HG02588 (cell line): ENCODE measurements around the gene CYBC1.
"Not testable (repeated sequence)": the region's sequence is repeated elsewhere in the genome, so short reads cannot be mapped to it uniquely, and the experiment has no call there.

Experiments
- ATAC-seq: cut with Tn5 transposase; IDR thresholded peaks from one replicate; pipeline ENCODE4 v1.9.1; 2021; ENCODE audit warnings: mild to moderate bottlenecking, moderate library complexity; ENCODE audit not compliant: unreplicated experiment

Gene CYBC1

GRCh38 chr17:82435601-82436583 lies 14.7 kb downstream of the CYBC1 start:
- ATAC-seq = no peak

DNA sequence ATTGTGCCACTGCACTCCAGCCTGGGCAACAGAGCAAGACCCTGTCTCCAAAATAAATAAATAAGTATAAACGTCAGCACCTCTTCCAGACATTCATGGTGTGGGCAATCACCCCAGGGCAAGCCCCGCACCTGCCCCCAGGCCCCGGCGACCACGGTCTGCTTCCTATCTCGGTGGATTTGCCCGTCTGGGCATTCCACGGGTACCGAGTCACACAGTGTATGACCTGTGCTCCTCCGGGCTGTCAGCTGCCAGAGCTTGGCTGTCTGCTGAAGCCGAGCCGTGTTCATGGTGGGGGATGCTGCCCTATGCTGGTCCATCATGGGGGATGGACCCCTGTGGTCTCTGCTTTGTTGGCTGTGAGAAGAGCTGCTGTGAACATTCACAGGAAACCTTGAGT lies 15.4 kb downstream of the CYBC1 start:
- no peak for ATAC-seq

- no peak for ATAC-seq
Observed at GRCh38 chr17:82434216-82434565, 16.4 kb downstream of the CYBC1 start.

DNA sequence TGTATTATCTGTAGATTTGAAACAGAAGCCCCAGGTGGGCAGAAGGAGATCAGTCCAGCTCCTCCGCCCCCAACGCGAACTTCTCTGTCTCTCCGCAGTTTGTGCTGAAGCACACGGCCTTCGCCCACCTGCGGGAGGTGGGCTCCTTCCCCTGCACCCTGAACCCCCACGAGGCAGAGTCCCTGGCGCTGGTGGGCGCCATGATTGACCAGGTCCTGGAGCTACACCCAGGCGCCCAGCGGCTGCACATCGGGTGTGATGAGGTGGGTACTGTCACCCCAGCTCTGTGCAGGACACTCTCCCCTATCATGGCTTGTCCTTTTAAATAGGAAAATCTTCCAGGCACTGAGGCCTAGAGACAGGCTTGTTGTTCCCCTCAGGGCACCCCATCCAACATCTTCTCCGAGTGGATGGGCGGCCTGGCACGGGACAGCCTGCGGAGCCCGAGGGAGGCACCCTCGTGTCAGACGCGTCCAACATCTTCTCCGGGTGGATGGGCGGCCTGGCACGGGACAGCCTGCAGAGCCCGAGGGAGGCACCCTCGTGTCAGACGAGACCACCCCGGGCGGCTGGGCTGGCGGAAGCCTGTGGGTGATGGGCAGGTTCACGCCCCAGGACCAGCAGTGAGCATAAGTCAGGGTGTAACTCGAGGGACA lies 16.9 kb downstream of the CYBC1 start:
- no peak for ATAC-seq

- no peak for ATAC-seq
Observed at GRCh38 chr17:82432017-82432416, 18.5 kb downstream of the CYBC1 start.

DNA sequence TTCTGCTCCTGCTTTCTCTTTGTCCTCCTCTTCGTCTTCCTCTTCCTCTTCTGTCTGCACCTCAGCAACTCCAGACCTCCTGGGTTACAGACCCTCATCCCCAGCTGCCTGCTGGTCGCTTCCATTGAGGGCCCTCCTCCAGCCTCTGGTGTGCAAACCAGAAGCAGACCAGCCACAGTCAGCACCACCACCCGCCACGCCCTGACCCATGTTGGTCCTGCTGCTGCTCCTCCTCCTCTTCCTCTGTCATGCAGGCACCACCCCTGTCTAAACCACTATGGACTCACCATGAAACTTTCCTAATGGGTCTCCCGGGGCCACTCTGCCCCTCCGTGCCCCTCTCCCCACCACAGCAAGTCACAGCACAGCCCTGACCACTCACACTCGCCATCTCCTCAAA lies 20.7 kb downstream of the CYBC1 start:
- ATAC-seq = no peak

- no peak for ATAC-seq
Observed at GRCh38 chr17:82428546-82428945, 22.0 kb downstream of the CYBC1 start.

- ATAC-seq = no peak
Observed at GRCh38 chr17:82424863-82425159, 25.7 kb downstream of the CYBC1 start.

- no peak for ATAC-seq
Observed at GRCh38 chr17:82424001-82424862, 26.3 kb downstream of the CYBC1 start.

DNA sequence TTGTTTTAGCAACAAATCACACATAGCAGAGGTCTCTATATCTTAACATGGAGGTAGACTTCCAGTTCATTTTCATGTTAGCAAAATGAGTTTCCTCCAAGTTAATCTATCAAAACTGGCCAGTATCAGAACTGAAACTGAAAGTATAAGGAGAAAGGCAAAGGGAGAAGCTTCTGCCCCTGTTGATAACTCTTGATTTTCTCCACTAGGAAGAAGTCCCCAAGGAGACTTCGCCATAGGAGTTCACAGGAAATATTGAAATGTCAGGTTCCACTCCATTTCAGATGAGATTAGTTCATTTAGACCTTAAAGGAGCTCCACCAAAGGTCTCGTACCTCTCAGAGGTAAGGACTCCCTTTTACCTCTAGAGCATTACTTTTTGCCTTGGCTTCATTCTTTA lies 31.0 kb downstream of the CYBC1 start:
- ATAC-seq = no peak

GRCh38 chr17:82418001-82418986 lies 32.3 kb downstream of the CYBC1 start, which contains the start of the genes HEXD and OGFOD3:
HEXD (plus strand) TSS chr17:82418347; CDS start chr17:82419800, 1,453 bp downstream.
OGFOD3 (minus strand) TSS chr17:82418586; CDS start chr17:82418485, 101 bp downstream.
- ATAC-seq = peak; percentile 84

GRCh38 chr17:82416771-82417170 lies 33.8 kb downstream of the CYBC1 start:
- no peak for ATAC-seq

DNA sequence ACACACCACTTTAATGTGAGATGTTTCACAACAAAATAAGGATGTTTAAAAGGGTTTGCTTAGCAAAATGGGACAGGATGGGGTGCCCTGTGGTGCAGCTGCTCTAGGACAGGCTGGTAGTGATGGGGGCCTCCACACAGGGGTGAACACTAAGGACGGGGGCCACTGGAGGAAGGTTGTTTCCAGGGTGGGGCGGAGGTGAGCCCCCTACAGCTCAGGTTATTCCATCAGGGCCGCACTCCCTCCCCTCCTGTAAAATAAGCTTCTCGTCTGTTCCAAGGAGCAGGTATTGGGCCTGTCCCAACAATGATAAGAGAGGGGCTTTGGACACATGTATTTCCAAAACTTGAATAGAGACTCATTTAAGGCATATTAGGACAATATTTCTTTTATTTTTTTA lies 34.3 kb downstream of the CYBC1 start:
- ATAC-seq = no peak

DNA sequence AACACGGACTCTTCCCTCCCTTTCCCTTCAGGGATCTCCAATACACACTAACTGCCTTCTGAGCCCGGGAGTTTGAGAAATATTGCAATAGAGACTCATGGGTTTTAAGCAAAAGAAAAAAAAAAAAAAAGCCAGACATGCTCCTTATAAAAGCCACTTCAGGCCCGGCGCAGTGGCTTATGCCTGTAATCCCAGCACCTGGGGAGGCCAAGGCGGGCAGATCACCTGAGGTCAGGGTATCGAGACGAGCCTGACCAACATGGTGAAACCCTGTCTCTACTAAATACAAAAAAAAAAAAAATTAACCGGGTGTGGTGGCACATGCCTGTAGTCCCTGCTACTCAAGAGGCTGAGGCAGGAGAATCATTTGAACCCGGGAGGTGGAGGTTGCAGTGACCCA lies 34.8 kb downstream of the CYBC1 start:
- no peak for ATAC-seq

- ATAC-seq = no peak
Observed at GRCh38 chr17:82415336-82415735, 35.2 kb downstream of the CYBC1 start.

- no peak for ATAC-seq
Observed at GRCh38 chr17:82414548-82415281, 35.8 kb downstream of the CYBC1 start.

DNA sequence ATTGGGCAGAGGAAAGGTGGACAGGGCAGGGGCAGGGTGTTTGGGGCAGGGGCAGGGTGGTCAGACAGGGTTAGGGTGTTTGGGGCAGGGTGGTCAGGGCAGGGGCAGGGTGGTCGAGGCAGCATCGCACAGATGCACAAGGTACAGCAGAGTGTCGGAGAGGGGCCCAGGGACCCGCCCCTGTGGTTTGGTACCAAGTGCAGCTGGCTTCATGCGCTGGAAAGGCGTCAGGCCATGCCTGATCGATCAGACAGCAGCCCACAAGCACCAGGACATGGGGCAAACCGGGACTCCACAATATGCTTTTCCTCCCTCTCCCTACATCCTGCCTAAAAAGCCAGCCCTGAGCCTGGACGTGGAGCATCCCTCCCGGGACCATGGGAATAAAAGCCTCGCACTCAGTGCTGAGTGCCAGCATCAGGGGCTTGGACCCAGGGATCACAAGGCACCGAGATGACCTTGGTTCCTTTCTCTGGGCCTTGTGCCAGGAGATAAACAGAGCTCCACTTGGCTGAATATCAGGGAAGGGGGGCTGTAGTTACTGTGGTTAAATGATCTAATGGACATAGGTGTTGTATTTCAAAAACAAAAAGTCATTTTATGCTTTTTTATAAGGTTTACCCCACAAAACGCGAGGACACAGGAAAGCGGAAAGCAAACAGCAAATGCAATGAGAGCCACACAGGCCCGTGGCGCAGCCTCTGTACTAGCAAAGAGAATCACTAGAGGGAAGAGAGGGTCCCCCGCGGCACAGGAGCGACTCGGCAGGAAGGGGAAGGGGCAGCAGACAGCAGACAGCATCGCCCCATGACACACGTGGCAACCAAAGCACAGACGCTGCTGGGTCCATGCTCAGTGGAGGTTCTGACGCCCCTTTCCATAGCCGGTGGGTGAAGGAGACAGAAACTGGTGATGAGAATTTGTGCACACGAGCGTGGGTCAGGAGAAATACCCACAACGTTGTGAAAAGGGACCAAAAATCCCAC lies 37.7 kb downstream of the CYBC1 start:
- ATAC-seq = no peak

GRCh38 chr17:82412081-82412480 lies 38.5 kb downstream of the CYBC1 start:
- not testable (repeated sequence) for ATAC-seq
